GM21723 (cell line): Measurements from ENCODE around the gene SKA1.
"Not testable (repeated sequence)": the region's sequence is repeated elsewhere in the genome, so short reads cannot be mapped to it uniquely, and the experiment has no call there.

ENCODE experiments used
- ATAC-seq: cut with Tn5 transposase; IDR thresholded peaks from one replicate; pipeline ENCODE4 v1.9.1; 2021; ENCODE audit warnings: mild to moderate bottlenecking, moderate library complexity; ENCODE audit not compliant: unreplicated experiment

Gene SKA1

GRCh38 chr18:50428531-50429206 is 53.8 kb downstream of the SKA1 start:
- ATAC-seq = no peak

DNA sequence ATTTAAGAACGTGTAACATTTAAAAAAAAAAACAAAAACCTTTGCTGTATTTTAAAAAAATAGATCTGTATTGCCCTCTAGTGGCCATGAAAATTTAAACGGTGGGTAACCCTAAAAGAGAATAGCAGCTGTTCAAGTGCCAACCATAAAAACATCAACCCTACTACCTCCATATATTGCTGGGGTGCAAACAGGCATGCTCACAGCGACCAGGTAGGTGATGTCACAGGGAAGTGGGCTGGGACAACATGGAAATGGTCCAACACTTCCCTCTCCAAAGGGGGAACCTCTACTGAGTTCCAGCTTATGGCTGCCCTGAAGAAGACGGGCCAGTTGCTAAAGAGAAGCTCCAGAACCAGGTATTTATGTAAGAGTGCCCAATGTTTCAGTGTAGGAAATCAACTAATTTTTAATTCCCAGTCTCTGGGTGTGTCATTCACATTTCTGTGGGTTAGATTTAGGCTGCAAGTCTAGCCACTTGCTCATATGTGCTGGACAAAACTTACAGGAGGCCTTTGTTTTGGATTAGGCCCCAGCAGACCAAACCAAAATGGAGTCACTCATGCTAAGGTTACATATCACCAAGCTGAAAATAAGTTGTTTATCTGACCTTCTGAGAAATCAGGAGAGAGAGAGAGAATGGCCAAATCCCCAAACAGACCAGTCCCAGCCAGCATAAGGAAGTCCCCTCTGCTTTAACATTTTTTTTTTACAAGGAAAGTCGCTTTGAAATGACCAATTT is 54.5 kb downstream of the SKA1 start:
- no peak for ATAC-seq

DNA sequence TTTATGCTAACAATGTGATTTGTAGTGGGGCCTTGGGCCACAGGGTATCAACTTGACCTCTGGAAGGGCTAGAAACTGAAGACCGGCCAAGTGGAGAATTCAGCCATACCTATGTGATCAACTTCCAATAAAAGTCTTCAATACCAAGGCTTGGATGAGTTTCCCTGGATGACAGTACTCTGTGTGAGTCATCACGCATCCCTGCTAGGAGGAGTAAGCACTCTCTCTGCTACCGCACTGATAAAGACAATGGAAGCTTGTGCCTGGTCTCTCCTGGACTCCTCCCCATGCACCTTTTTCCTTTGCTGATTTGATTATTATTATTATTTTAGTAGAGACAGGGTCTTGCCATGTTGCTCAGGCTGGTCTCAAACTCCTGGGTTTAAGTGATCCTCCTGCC is 58.1 kb downstream of the SKA1 start:
- ATAC-seq = no peak

GRCh38 chr18:50436742-50437141 is 61.9 kb downstream of the SKA1 start:
- not testable (repeated sequence) for ATAC-seq

DNA sequence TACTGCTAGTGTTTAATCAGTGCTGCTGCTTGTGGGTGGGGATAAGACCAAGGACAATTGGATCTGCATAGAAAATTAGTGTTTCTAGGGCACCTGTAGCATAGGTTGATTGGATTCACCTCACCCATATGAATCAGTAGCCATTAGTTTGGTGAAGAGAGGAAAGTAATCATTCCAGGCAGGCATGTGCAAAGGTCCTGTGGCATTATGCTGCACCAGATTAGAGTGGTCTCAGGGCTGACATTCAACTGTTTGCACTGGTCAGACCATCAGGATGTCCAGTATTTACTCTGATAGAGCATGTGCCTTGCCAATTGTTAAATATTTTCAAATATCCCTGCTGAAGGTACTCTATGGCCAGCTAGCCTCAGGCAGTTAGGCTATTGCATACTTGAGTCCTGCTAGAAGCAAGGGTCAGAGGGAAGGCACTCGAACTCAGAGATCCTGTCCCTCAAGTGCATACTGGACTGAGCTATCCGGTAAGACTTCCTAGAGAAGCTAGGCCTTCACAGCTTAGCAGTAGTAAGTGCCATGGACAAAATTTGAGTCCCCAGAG is 64.7 kb downstream of the SKA1 start:
- ATAC-seq = no peak

DNA sequence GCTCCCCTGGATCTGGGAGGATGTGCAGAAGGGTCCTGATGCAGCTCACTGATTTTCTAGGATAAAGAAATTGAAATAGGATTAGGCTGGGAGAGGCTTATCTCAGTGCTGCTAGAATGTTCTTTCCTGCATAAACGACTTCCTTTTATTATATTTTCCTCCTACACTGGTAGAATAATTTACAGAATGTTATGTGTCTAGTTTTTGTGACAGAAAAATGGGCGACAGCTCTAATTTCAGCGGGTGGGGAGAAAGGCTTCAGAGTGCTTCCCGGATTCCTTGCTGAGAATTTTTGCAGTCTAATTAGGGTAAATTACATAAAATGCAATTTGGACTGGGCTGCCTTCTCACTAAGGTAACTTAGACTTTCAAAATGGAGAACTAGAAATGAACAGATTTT is 66.2 kb downstream of the SKA1 start:
- ATAC-seq = no peak

DNA sequence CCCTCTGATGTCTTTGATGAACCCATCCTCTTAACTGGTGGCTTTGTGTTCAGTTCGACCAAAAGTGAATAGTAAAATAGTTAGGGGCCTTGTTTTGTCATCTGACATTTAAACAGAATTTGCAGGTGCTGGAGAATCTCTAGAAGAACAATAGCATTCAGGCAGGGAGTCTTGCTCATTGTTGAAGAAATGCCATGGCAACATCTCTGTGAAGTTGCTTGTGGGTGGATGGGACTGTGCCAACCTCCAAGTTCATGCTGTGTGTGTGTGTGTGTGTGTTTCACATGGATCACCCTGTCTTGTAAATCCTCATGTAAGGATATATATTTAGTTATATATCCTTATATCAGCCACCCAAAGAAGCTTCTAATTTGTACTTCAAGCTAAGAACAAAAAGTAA is 66.7 kb downstream of the SKA1 start:
- ATAC-seq = no peak
